Panc1 (cell line): ENCODE measurements around the gene DCST2.

ENCODE experiments used
- CTCF ChIP-seq: fragments of 450-650 bp; IDR thresholded peaks from 2 replicates; pipeline ENCODE4 v1.5.1; 2017; ENCODE audit warnings: mild to moderate bottlenecking
- POLR2AphosphoS5 ChIP-seq: IDR thresholded peaks from 2 replicates; pipeline ENCODE4 v1.6.1; 2012; ENCODE audit warnings: mild to moderate bottlenecking, low read depth, low read length, moderate library complexity

GRCh38 chr1:155068599-155068998, 35.0 kb upstream of the DCST2 start:
- TF ChIP-seq CTCF (no peak), POLR2AphosphoS5 (no peak)
